PFSK-1 (cell line): ENCODE results near the gene USP44.

ENCODE experiments used
- POLR2AphosphoS5 ChIP-seq: IDR thresholded peaks from 2 replicates; pipeline ENCODE4 v1.6.1; 2012; ENCODE audit warnings: low read depth, mild to moderate bottlenecking, control low read depth, low read length, moderate library complexity
- SIN3A ChIP-seq: IDR thresholded peaks from 2 replicates; pipeline ENCODE4 v1.6.1; 2012; ENCODE audit warnings: mild to moderate bottlenecking, low read length, moderate library complexity, borderline replicate concordance; ENCODE audit not compliant: insufficient read depth
- TAF1 ChIP-seq: IDR thresholded peaks from 2 replicates; pipeline ENCODE4 v1.6.1; 2012; ENCODE audit warnings: low read length, control low read depth, borderline replicate concordance; ENCODE audit not compliant: insufficient read depth
- TF ChIP-seq, protein P1 (sequence below), 2 experiments: IDR thresholded peaks; 2 replicates each; pipeline versions ENCODE4 v1.6.1 to v1.8.0; 2011 to 2012; ENCODE audit warnings: low read depth in 2 of 2, low read length in 2 of 2, control low read depth in 1 of 2, inconsistent platforms in 1 of 2, mild to moderate bottlenecking in 1 of 2, moderate library complexity in 1 of 2; ENCODE audit not compliant: insufficient read depth in 1 of 2

DNA sequence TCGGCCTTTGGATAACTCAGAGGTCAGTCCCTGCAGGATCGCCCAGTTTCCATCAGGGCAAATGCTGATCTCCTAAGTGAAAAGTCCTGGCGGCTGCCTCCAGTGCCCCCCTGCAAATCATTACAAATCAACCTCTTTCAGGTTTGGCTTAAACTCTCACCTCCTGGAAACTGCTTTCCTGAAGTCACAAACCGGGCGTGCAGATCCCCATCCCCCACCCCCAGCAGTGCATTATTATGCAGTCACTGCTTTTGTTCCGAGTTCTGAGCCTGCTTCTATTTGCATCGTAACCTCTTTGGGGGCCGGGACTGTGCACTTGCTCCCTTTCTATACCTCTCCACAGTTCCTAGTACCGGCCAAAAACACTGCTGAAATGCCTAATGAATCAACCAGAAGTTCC, at the start of gene USP44:
- TF ChIP-seq POLR2AphosphoS5 (no peak), SIN3A (no peak), TAF1 (no peak)
- TF ChIP-seq, protein P1, sequence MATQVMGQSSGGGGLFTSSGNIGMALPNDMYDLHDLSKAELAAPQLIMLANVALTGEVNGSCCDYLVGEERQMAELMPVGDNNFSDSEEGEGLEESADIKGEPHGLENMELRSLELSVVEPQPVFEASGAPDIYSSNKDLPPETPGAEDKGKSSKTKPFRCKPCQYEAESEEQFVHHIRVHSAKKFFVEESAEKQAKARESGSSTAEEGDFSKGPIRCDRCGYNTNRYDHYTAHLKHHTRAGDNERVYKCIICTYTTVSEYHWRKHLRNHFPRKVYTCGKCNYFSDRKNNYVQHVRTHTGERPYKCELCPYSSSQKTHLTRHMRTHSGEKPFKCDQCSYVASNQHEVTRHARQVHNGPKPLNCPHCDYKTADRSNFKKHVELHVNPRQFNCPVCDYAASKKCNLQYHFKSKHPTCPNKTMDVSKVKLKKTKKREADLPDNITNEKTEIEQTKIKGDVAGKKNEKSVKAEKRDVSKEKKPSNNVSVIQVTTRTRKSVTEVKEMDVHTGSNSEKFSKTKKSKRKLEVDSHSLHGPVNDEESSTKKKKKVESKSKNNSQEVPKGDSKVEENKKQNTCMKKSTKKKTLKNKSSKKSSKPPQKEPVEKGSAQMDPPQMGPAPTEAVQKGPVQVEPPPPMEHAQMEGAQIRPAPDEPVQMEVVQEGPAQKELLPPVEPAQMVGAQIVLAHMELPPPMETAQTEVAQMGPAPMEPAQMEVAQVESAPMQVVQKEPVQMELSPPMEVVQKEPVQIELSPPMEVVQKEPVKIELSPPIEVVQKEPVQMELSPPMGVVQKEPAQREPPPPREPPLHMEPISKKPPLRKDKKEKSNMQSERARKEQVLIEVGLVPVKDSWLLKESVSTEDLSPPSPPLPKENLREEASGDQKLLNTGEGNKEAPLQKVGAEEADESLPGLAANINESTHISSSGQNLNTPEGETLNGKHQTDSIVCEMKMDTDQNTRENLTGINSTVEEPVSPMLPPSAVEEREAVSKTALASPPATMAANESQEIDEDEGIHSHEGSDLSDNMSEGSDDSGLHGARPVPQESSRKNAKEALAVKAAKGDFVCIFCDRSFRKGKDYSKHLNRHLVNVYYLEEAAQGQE (IDR thresholded peaks at IDR 0.05; ENCODE audit: insufficient read depth in 1 of 2, low read depth in 2 of 2, low read length in 2 of 2): no peak
